ENCODE measurements around the gene NCBP3. TPM values are rescaled to one million over a fixed set of nuclear protein-coding genes. Genes with fewer than 3 reads are reported as not detected.
"Not testable (repeated sequence)": the region's sequence is repeated elsewhere in the genome, so short reads cannot be mapped to it uniquely, and the experiment has no call there.

NCBP3 gene
- total RNA-seq, 5 donors from 2014 or later (not counting 1 experiment from before 2014, with no cell fraction given), result 35.6 to 55.5 (median 46.7) TPM

GRCh38 chr17:3846437-3847164, 555 bp upstream of the NCBP3 start:
- no peak for DNase-seq
- ChIA-PET CTCF (interaction anchor here in 1 of 2 donors (0.6 to 4.4 kb wide), 17 partner anchors 10 to 1032 kb away, joined by 3 to 42 read pairs (median 3); partner anchors contain the start of genes CTNS, CYB5D2, SHPK and ZZEF1), POLR2A (interaction anchor here in 1 of 2 donors (0.5 to 0.7 kb wide), 4 partner anchors 92 to 1228 kb away, joined by 3 to 7 read pairs (median 3); no protein-coding TSS in a partner anchor)
- Histone ChIP-seq H3K4me3 (ENCODE audit: control insufficient read depth in 1 of 2, extremely low read depth in 1 of 2, low read length in 1 of 2) (peak overlapping the region in 1 of 2 donors; percentile 12), H3K4me1 (ENCODE audit: control insufficient read depth in 1 of 2, extremely low read depth in 1 of 2, insufficient read depth in 2 of 2, low read length in 2 of 2) (peaks cover 11 to 37% of the 10 kb centered on the region in 2 experiments), H3K36me3 (ENCODE audit: control insufficient read depth in 2 of 2, extremely low read depth in 1 of 2, insufficient read depth in 1 of 2, low read length in 1 of 2) (peaks cover 0 to 13% of the 10 kb centered on the region in 2 donors), H3K27ac (ENCODE audit: low read length) (no peak overlapping the region), H3K9me3 (no peaks in the 10 kb centered on the region), H3K27me3 (replicated peaks in 1 of 2; ENCODE audit: control insufficient read depth in 2 of 2, extremely low read depth in 1 of 2, insufficient read depth in 2 of 2, low read length in 1 of 2) (peaks cover under 1 to 2% of the 10 kb centered on the region in 2 experiments)
- H3K36me3 Mint-ChIP-seq, result peaks cover 3% of the 10 kb centered on the region
- peak overlapping the region; percentile 22 to 63 for H3K27ac Mint-ChIP-seq
- no peak for ATAC-seq (replicated peaks in 1 of 4)
- no peaks in the 10 kb centered on the region for H3K9me3 Mint-ChIP-seq
- H3K4me3 Mint-ChIP-seq, result peak overlapping the region; percentile 90 to 92 (median 90)
- WGBS (ENCODE audit: insufficient coverage), result 16% methylated on average over 9 of the region's 17 CpGs
- peaks cover 0 to 2% of the 10 kb centered on the region in 2 donors for H3K27me3 Mint-ChIP-seq
- H3K4me1 Mint-ChIP-seq, result peaks cover 22 to 26% (median 23%) of the 10 kb centered on the region in 3 donors

DNA sequence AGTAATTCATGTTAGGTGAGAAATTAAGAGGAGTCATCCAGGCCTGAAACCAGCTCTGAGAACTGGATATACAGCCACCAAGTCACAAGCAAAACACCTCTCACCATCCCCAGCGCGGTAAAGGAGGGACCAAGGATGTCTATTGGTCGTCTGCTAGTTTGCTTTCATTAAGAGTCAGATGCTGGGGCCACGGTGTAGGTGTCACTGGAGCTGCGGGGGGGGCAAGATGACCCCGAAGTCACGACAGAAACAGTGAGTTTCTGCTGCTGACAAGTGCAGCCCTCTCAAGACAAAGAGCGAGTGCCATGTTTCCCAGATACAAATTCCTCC, 790 bp downstream of the NCBP3 start:
- CTCF ChIA-PET, result interaction anchor here (0.5 to 4.4 kb wide), 7 partner anchors 7 to 229 kb away, joined by 3 to 42 read pairs (median 5); partner anchors contain the start of genes CTNS (in 1 of the 2) and SHPK (in 1 of the 2)
- Histone ChIP-seq H3K27me3 (replicated peaks in 1 of 2; ENCODE audit: control insufficient read depth in 2 of 2, extremely low read depth in 1 of 2, insufficient read depth in 2 of 2, low read length in 1 of 2) (no peaks in the 10 kb centered on the region), H3K9me3 (no peaks in the 10 kb centered on the region), H3K36me3 (ENCODE audit: control insufficient read depth in 2 of 2, extremely low read depth in 1 of 2, insufficient read depth in 1 of 2, low read length in 1 of 2) (peaks cover 0 to 18% of the 10 kb centered on the region in 2 donors), H3K4me1 (ENCODE audit: control insufficient read depth in 1 of 2, extremely low read depth in 1 of 2, insufficient read depth in 2 of 2, low read length in 2 of 2) (peaks cover 11 to 37% of the 10 kb centered on the region in 2 experiments), H3K27ac (ENCODE audit: low read length) (peak overlapping the region; percentile 76), H3K4me3 (ENCODE audit: control insufficient read depth in 1 of 2, extremely low read depth in 1 of 2, low read length in 1 of 2) (peak overlapping the region; percentile 74 to 100)
- H3K9me3 Mint-ChIP-seq, result no peaks in the 10 kb centered on the region
- H3K4me1 Mint-ChIP-seq, result peaks cover 32 to 36% (median 32%) of the 10 kb centered on the region in 3 donors
- DNase-seq (peak in 16 of 35 experiments; percentile 3 to 34 (median 16)), ATAC-seq (replicated peaks in 1 of 4) (no peak)
- peak overlapping the region; percentile 90 to 92 (median 90) for H3K4me3 Mint-ChIP-seq
- peaks cover 14% of the 10 kb centered on the region for H3K36me3 Mint-ChIP-seq
- H3K27me3 Mint-ChIP-seq, result no peaks in the 10 kb centered on the region
- POLR2A ChIA-PET, result no interaction called here
- H3K27ac Mint-ChIP-seq, result peak overlapping the region; percentile 81 to 84
- WGBS (ENCODE audit: insufficient coverage), result 0% methylated on average over 7 of the region's 8 CpGs

GRCh38 chr17:3844556-3844955, 1.5 kb downstream of the NCBP3 start:
- H3K27ac Mint-ChIP-seq; DNase-seq; H3K9me3 ChIP-seq; H3K27me3 ChIP-seq (replicated peaks in 1 of 2; ENCODE audit: control insufficient read depth in 2 of 2, extremely low read depth in 1 of 2, insufficient read depth in 2 of 2, low read length in 1 of 2); H3K27ac ChIP-seq (ENCODE audit: low read length); H3K4me3 ChIP-seq (ENCODE audit: control insufficient read depth in 1 of 2, extremely low read depth in 1 of 2, low read length in 1 of 2); H3K27me3 Mint-ChIP-seq; ATAC-seq (replicated peaks in 1 of 4); POLR2A ChIA-PET; H3K9me3 Mint-ChIP-seq: not testable (repeated sequence)
- 98% methylated on average over 8 of the region's 19 CpGs for WGBS (ENCODE audit: insufficient coverage)
- CTCF ChIA-PET, result interaction anchor here (0.7 to 4.4 kb wide), 4 partner anchors 106 to 230 kb away, joined by 3 to 42 read pairs (median 6); no protein-coding TSS in a partner anchor
- Histone ChIP-seq H3K4me1 (ENCODE audit: control insufficient read depth in 1 of 2, extremely low read depth in 1 of 2, insufficient read depth in 2 of 2, low read length in 2 of 2) (peaks cover 11 to 37% of the 10 kb centered on the region in 2 experiments), H3K36me3 (ENCODE audit: control insufficient read depth in 2 of 2, extremely low read depth in 1 of 2, insufficient read depth in 1 of 2, low read length in 1 of 2) (peaks cover 0 to 25% of the 10 kb centered on the region in 2 donors)
- peaks cover 21% of the 10 kb centered on the region for H3K36me3 Mint-ChIP-seq
- peaks cover 38 to 42% (median 38%) of the 10 kb centered on the region in 3 donors for H3K4me1 Mint-ChIP-seq
- peak overlapping the region; percentile 90 to 92 (median 90) for H3K4me3 Mint-ChIP-seq

GRCh38 chr17:3843935-3844516, 2.0 kb downstream of the NCBP3 start:
- WGBS (ENCODE audit: insufficient coverage), result 27% methylated on average over 3 of the region's 3 CpGs
- POLR2A ChIA-PET, result no interaction called here
- H3K4me1 Mint-ChIP-seq, result peaks cover 38 to 44% (median 40%) of the 10 kb centered on the region in 3 donors

DNA sequence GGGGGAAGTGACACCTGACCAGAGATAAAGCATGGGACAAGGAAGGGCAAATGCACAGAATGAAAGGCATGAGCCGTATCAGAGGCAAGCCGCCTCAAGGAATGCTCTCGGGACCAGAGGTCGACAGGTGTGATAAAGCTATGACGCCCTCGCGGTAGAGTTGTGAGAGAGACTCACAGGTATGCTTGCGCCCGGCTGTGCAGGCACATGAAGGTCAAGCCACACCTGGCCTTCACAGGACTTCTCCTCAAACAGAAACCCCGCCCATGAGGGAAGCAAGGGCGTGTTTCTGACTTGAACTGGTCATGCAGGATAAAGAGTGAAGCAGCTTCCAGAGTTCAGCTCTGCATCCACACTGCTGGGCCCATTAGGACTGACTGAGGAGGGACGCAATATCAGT, 7.8 kb downstream of the NCBP3 start:
- no peaks in the 10 kb centered on the region for H3K9me3 Mint-ChIP-seq
- Histone ChIP-seq H3K36me3 (ENCODE audit: control insufficient read depth in 2 of 2, extremely low read depth in 1 of 2, insufficient read depth in 1 of 2, low read length in 1 of 2) (peaks cover 0 to 70% of the 10 kb centered on the region in 2 donors), H3K4me3 (ENCODE audit: control insufficient read depth in 1 of 2, extremely low read depth in 1 of 2, low read length in 1 of 2) (no peak overlapping the region), H3K27me3 (replicated peaks in 1 of 2; ENCODE audit: control insufficient read depth in 2 of 2, extremely low read depth in 1 of 2, insufficient read depth in 2 of 2, low read length in 1 of 2) (no peaks in the 10 kb centered on the region), H3K4me1 (ENCODE audit: control insufficient read depth in 1 of 2, extremely low read depth in 1 of 2, insufficient read depth in 2 of 2, low read length in 2 of 2) (peaks cover 0 to 6% of the 10 kb centered on the region in 2 experiments), H3K27ac (ENCODE audit: low read length) (no peak overlapping the region), H3K9me3 (no peaks in the 10 kb centered on the region)
- 98% methylated on average over 5 of the region's 12 CpGs for WGBS (ENCODE audit: insufficient coverage)
- H3K4me1 Mint-ChIP-seq, result peaks cover 18 to 38% (median 29%) of the 10 kb centered on the region in 3 donors
- no peak for DNase-seq
- ATAC-seq (replicated peaks in 1 of 4), result no peak
- peaks cover 54% of the 10 kb centered on the region for H3K36me3 Mint-ChIP-seq
- CTCF ChIA-PET, result interaction anchor here (0.6 to 1.7 kb wide), 3 partner anchors 7 to 1174 kb away, joined by 3 to 5 read pairs (median 3); no protein-coding TSS in a partner anchor
- POLR2A ChIA-PET, result no interaction called here
- no peak overlapping the region for H3K27ac Mint-ChIP-seq
- H3K4me3 Mint-ChIP-seq, result no peak overlapping the region
- no peaks in the 10 kb centered on the region for H3K27me3 Mint-ChIP-seq

More at GRCh38 chr17:3843935-3844516, 2.0 kb downstream of the NCBP3 start:
- Histone ChIP-seq H3K4me3 (ENCODE audit: control insufficient read depth in 1 of 2, extremely low read depth in 1 of 2, low read length in 1 of 2) (no peak overlapping the region), H3K9me3 (no peaks in the 10 kb centered on the region), H3K4me1 (ENCODE audit: control insufficient read depth in 1 of 2, extremely low read depth in 1 of 2, insufficient read depth in 2 of 2, low read length in 2 of 2) (peaks cover 11 to 37% of the 10 kb centered on the region in 2 experiments), H3K27ac (ENCODE audit: low read length) (no peak overlapping the region), H3K36me3 (ENCODE audit: control insufficient read depth in 2 of 2, extremely low read depth in 1 of 2, insufficient read depth in 1 of 2, low read length in 1 of 2) (peaks cover 0 to 29% of the 10 kb centered on the region in 2 donors), H3K27me3 (replicated peaks in 1 of 2; ENCODE audit: control insufficient read depth in 2 of 2, extremely low read depth in 1 of 2, insufficient read depth in 2 of 2, low read length in 1 of 2) (no peaks in the 10 kb centered on the region)
- Mint-ChIP-seq H3K4me3 (peak overlapping the region; percentile 90 to 92 (median 90)), H3K36me3 (peaks cover 23% of the 10 kb centered on the region), H3K27me3 (no peaks in the 10 kb centered on the region), H3K9me3 (no peaks in the 10 kb centered on the region), H3K27ac (peak overlapping the region in 1 of 2 donors; percentile 48)
- DNase-seq (peak in 28 of 35 experiments; percentile 5 to 69 (median 32)), ATAC-seq (replicated peaks in 1 of 4) (no peak)
- CTCF ChIA-PET, result interaction anchor here in 1 of 2 donors (0.6 to 4.4 kb wide), 7 partner anchors 98 to 458 kb away, joined by 3 to 42 read pairs (median 4); no protein-coding TSS in a partner anchor

DNA sequence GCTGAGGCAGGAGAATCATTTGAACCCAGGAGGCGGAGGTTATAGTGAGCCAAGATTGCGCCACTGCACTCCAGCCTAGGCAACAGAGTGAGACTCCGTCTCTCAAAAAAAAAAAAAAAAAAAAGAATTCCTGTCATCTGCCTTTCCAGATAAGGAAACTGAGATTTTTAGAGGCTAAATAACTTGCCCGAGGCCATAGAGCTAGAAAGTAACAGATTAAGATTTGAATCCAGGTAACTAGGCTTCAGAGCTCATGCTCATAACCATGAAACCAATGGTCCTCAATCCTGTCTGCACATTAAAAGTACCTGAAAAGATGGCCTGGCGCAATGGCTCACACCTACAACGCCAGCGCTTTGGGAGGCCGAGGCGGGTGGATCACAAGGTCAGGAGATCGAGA, 9.5 kb downstream of the NCBP3 start:
- Histone ChIP-seq H3K9me3 (no peaks in the 10 kb centered on the region), H3K36me3 (ENCODE audit: control insufficient read depth in 2 of 2, extremely low read depth in 1 of 2, insufficient read depth in 1 of 2, low read length in 1 of 2) (peaks cover 0 to 65% of the 10 kb centered on the region in 2 donors), H3K27ac (ENCODE audit: low read length) (no peak overlapping the region), H3K27me3 (replicated peaks in 1 of 2; ENCODE audit: control insufficient read depth in 2 of 2, extremely low read depth in 1 of 2, insufficient read depth in 2 of 2, low read length in 1 of 2) (no peaks in the 10 kb centered on the region), H3K4me3 (ENCODE audit: control insufficient read depth in 1 of 2, extremely low read depth in 1 of 2, low read length in 1 of 2) (no peak overlapping the region), H3K4me1 (ENCODE audit: control insufficient read depth in 1 of 2, extremely low read depth in 1 of 2, insufficient read depth in 2 of 2, low read length in 2 of 2) (no peaks in the 10 kb centered on the region)
- ATAC-seq (replicated peaks in 1 of 4) (no peak), DNase-seq (no peak)
- no peak overlapping the region for H3K4me3 Mint-ChIP-seq
- no peaks in the 10 kb centered on the region for H3K27me3 Mint-ChIP-seq
- peaks cover 16 to 36% (median 29%) of the 10 kb centered on the region in 3 donors for H3K4me1 Mint-ChIP-seq
- H3K36me3 Mint-ChIP-seq, result peaks cover 54% of the 10 kb centered on the region
- H3K27ac Mint-ChIP-seq, result no peak overlapping the region
- ChIA-PET CTCF (interaction anchor here (0.6 to 0.7 kb wide), 5 partner anchors 10 to 878 kb away, joined by 3 to 12 read pairs (median 4); no protein-coding TSS in a partner anchor), POLR2A (no interaction called here)
- WGBS (ENCODE audit: insufficient coverage), result 95% methylated on average over 3 of the region's 10 CpGs
- no peaks in the 10 kb centered on the region for H3K9me3 Mint-ChIP-seq
